HG02623 (cell line): ENCODE results near the gene TRPC4AP.

ENCODE experiments used
- ATAC-seq: cut with Tn5 transposase; IDR thresholded peaks from one replicate; pipeline ENCODE4 v1.9.1; 2021; ENCODE audit warnings: moderate library complexity; ENCODE audit not compliant: unreplicated experiment

The TRPC4AP gene

DNA sequence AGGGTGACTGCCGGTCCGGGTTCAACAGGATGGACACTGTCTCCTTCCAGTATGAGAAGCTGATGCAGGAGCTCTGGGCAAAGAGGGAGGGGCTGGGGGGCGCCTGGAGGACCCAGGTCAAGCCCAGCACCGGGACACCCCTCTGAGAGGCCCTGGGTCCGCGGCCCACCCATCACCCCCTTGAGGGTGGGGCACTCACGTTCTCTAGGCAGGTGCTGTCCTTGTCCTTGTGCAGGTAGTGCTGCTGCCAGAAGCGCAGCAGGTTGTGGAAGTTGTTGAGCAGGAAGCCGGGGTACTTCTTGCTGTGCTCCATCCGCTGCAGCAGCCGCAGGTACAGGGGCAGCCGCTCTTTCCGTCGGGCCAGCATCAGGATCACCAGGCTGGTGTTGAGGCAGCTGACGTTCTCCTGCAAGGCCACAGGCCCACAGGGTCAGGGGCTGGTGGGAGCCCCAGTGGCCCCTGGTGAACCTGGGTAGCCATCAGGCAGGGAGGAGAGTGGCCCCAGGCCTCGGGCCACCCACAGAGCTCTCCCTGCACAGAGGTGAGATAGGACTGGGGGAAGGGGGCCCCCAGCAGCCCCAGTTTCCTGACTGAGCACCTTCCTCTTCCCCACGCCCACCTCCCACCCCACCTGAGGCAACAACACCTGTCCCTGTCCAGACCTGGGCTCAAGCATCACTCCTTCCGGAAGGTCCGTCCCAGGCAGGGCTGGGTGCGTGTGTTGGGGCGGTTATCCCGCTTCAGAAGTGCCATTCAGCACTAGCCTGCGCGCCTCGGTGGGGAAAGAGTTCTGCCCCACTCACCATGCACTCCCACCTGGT lies 89.2 kb downstream of the TRPC4AP start:
- no peak for ATAC-seq

DNA sequence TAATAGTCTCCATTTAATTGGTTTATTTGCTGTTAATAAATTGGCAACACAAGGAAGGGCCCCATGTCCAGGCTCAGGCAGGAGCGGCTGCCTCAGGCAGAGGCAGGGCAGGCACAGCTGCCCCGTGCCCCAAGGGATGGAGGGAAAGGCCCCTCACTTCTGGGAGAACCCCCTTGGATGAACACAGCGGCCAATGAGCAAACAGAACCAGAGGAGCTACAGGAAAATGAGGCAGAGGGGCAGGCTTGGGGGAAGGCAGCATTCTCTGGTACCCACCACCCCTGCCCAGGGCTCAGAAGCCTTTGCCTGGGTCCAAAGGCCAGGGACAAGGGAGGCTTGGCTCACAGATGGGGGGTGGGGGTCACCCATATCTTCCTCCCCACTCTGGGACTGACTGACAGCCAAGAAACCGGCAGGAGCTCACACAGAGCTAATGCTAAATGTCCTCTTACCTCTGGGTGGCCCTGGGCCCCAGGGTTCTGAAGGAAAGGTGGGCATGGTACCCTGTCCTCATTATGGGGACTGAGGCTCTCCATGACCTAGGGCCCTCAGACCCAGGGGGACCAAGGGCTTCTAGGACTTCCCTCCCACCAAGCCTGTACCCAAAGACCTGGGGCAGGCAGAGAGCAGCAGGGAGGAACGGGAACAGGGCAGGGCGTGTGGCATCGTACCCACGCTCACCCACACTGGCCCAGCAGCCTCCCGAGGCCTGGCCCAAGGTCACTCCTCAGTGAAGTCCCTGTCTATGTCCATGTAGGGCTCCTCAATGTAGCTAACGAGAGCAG lies 90.0 kb downstream of the TRPC4AP start:
- no peak for ATAC-seq

DNA sequence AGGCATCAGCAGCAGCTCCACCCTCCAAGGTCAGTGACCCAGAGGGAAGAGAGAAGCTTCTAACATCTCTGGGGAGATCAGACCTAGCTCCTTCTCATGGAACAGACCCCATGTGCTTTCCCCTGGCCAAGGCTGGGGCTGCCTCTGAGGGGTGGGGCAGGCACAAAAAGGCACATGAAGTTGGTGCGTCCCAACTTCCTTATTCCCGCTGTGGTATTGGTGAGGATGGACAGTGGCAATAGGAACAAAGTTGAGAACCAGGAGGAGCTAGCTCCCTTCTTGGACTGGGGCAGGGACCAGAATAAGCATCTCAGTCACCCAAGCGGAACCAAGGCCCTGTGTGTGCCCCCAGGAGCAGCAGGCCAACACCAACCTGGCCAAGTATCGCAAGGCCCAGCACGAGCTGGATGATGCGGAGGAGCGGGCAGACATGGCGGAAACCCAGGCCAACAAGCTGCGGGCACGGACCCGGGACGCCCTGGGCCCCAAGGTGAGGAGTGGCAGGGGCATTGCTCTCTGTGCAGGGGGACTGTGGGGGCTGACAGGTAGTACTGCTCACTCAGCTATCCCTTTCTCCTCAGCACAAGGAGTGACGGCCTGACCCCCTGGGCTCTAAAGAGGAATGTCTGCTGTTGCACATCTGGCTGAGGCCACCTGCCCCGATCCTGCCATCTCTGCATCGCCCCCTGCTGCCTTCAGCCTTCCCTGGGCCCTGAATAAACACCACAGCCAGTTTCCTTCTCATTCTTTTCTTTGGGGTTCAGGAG lies 90.8 kb downstream of the TRPC4AP start:
- ATAC-seq = no peak

DNA sequence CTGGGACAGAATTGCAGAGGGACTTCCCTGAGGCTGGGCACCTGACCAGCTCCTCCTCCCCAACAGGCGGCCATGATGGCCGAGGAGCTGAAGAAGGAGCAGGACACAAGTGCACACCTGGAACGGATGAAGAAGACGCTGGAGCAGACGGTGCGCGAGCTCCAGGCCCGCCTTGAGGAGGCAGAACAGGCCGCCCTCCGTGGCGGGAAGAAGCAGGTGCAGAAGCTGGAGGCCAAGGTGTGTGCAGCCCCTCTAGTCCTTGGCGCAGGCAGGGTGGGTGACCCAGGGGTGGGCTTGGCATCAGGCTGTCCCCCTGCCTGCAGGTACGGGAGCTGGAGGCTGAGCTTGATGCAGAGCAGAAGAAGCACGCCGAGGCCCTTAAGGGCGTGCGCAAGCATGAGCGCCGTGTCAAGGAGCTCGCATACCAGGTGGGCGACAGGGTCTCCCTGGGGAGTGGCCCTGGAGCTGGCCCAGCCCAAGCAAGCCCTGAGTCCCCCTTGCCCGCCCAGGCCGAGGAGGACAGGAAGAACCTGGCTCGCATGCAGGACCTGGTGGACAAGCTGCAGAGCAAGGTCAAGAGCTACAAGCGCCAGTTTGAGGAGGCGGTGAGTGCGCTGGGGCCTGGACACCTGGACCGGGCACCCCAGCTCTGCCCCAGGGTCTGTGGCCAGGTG lies 91.5 kb downstream of the TRPC4AP start:
- no peak for ATAC-seq

DNA sequence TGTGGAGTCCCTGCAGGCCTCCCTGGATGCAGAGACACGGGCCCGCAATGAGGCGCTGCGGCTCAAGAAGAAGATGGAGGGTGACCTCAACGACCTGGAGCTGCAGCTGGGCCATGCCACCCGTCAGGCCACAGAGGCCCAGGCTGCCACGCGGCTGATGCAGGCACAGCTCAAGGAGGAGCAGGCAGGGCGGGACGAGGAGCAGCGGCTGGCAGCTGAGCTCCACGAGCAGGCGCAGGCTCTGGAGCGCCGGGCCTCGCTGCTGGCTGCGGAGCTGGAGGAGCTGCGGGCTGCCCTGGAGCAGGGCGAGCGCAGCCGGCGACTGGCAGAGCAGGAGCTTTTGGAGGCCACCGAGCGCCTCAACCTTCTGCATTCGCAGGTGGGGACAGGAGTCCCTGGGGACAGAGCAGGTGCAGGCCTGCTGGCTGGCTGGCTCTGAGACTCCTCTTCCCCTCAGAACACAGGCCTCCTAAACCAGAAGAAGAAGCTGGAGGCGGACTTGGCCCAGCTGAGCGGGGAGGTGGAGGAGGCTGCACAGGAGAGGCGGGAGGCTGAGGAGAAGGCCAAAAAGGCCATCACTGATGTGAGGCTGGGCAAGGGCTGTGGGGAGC lies 92.2 kb downstream of the TRPC4AP start:
- ATAC-seq = no peak

DNA sequence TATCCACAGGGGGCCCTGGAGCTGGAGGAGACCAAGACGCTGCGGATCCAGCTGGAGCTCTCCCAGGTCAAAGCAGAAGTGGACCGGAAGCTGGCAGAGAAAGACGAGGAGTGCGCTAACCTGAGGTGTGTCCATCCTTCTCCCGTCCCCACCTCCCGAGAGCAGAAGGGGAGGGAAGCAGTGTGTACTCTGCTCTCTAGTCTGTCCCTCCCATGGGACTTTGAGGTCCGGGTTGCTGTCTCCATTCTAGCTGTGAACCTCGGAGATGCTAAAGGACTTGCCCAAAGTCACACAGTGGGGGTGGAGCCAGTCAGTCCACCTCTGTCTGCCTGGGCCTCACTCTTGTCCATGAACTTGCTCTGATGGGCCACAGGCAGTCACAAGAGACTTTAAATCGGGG lies 92.8 kb downstream of the TRPC4AP start:
- no peak for ATAC-seq

DNA sequence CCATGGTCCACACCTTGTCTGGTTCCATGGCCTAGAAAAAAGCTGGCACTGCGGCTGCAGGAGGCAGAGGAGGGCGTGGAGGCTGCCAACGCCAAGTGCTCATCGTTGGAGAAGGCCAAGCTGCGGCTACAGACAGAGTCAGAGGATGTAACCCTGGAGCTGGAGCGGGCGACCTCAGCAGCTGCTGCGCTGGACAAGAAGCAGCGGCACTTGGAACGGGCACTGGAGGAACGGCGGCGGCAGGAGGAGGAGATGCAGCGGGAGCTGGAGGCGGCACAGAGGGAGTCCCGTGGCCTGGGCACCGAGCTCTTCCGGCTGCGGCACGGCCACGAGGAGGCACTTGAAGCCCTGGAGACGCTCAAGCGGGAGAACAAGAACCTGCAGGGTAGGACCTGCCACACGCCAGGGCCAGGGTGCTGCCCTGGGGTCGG lies 93.6 kb downstream of the TRPC4AP start:
- no peak for ATAC-seq

DNA sequence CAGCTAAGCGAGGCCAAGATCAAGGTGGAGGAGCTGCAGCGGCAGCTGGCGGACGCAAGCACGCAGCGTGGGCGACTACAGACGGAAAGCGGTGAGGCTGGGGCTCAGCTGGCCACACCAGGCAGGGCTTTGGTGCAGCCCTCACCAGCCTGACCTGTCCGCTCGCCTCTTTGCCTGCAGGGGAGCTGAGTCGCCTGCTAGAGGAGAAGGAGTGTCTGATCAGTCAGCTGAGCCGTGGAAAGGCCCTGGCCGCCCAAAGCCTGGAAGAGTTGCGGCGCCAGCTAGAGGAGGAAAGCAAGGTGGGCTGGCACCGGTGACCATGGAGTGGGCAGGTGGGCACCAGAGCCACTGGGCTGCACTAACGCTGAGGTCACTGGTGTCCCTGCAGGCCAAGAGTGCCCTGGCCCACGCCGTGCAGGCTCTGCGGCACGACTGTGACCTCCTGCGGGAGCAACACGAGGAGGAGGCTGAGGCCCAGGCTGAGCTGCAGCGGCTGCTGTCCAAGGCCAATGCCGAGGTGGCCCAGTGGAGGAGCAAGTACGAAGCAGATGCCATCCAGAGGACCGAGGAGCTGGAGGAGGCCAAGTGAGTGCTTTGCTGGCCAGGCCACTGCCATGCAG lies 94.2 kb downstream of the TRPC4AP start:
- no peak for ATAC-seq

DNA sequence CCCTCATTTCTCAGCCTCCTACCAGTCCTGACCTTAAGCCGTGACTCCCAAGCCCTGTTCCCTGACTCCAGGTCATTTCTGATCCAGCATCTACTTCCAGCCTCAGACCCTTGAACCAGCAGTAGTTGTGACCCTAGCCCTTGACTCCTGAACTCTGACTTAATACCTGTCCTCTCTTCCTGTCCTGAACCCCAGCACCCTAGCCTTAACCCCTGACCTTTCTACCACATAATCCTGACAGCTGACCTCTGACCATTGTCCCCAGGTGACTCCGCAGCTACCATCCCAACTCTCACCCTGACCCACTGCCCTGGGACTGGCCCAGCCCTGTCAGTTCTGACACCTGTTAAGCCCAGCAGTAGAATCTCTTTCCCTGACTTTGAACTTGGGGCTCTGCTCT lies 94.8 kb downstream of the TRPC4AP start:
- no peak for ATAC-seq

DNA sequence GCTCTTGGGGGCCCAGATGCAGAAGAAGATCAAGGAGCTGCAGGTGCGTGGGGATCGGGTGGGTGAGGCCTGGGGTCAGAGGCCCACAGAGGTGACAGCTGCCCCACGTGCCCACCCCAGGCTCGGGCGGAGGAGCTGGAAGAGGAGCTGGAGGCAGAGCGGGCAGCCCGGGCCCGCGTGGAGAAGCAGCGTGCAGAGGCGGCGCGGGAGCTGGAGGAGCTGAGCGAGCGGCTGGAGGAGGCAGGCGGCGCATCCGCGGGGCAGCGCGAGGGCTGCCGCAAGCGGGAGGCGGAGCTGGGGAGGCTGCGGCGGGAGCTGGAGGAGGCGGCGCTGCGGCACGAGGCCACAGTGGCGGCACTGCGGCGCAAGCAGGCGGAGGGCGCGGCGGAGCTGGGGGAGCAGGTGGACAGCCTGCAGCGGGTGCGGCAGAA lies 95.5 kb downstream of the TRPC4AP start:
- ATAC-seq = no peak

DNA sequence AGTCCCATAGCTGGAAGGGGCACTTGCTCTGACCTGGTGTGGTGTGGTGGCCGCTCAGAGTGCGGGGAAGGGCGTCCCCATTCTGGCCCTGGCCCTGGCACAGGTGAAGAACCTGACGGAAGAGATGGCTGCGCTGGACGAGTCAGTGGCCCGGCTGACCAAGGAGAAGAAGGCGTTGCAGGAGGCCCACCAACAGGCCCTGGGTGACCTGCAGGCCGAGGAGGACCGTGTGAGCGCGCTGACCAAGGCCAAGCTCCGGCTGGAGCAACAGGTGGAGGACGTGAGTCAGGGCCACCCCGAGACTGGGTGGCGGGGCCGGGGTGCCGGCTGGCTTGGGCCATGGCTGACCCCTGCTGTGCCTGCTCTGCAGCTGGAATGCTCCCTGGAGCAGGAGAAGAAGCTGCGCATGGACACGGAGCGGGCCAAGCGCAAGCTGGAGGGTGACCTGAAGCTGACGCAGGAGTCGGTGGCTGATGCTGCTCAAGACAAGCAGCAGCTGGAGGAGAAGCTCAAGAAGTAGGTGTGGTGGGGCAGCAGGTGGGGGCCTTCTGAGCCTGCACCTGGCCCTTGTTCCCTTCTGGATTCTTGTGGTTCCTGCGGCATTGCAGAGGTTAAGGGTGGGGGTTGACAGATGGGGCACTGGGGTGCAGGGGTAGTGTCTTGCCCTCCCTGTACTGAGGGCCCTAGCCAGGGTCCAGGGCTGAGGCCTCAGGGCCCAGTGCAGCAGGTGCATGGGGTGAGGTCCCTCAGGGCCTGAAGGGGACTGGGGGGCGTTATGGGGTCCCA lies 96.2 kb downstream of the TRPC4AP start:
- ATAC-seq = no peak

DNA sequence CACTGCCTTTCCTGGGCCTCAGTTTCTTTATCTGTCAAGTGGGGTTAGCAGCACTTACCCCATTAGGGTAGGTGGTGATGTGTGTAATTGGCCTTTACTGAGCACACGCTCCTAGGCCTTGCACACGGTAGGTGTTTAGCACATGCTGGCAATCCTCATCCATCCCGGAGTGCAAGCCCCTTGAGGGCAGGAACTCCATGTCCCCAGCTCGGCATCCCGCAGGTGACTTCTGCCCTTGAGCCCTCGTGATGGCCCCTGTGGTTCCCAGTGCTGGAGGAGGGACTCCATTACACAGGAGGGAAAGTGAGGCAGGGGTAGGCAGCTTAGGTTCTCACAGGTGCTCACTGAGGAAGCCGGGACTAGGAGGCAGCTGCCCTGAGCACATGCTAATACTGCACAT lies 96.9 kb downstream of the TRPC4AP start:
- no peak for ATAC-seq

DNA sequence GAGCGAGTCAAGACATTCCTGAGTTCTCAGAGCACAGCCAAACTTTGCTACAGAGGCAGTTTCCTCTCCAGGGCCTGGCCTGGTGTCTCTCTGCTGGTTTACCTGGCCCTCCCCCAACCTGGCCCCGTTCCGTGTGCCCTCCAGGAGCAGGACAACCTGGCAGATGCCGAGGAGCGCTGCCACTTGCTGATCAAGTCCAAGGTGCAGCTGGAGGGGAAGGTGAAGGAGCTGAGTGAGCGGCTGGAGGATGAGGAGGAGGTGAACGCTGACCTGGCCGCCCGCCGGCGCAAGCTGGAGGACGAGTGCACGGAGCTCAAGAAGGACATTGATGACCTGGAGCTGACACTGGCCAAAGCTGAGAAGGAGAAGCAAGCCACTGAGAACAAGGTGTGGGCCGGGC lies 97.4 kb downstream of the TRPC4AP start:
- ATAC-seq = no peak

DNA sequence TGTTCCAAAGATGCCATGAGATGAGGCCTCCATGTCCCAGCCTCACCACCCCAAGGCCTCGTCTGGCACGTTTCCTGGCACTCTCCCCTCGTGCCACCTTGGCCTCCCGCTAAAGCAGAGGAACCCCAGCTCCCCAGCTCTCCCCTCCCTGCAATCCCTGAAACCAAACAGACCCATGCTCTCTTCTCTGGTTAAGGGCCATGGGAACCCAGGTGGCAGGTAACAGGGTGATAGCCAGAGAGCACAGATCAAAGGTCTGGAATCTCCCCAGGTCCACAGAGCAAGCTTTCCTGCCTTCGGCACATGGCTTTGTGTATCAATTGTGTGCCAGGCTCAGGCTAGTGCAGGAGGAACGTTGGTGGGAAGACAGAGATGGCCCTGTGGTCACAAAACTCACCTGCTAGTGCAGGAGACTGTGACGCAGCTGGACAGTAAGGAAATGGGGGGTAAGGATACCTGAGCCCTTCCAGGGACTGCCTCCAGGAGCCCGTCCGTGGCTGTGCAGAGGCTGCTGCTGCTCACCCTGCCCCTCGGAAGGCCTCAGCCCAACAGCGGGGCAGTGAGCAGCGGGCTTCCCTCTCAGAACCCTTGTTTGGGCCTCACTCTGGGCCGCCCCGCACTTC lies 98.0 kb downstream of the TRPC4AP start:
- ATAC-seq = no peak

DNA sequence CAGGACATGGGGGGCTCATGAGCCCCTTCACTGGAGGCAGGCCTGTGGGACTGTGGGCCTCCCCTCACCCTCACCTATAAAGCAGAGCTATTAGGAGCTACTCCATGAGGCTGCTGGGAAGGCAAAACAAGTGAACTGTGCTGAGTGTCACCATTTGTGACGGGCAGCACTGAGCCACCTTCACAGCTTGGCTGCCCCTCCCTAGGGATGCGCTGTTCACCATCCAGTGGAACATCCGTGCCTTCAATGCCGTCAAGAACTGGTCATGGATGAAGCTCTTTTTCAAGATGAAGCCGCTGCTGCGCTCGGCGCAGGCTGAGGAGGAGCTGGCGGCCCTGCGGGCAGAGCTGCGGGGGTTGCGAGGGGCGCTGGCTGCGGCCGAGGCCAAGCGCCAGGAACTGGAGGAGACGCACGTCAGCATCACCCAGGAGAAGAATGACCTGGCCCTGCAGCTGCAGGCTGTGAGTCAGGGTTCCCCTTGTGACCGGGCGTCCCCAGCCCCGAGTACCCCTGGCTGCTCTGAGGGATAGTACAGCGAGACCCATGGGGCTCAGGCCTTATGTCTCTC lies 98.6 kb downstream of the TRPC4AP start:
- no peak for ATAC-seq

DNA sequence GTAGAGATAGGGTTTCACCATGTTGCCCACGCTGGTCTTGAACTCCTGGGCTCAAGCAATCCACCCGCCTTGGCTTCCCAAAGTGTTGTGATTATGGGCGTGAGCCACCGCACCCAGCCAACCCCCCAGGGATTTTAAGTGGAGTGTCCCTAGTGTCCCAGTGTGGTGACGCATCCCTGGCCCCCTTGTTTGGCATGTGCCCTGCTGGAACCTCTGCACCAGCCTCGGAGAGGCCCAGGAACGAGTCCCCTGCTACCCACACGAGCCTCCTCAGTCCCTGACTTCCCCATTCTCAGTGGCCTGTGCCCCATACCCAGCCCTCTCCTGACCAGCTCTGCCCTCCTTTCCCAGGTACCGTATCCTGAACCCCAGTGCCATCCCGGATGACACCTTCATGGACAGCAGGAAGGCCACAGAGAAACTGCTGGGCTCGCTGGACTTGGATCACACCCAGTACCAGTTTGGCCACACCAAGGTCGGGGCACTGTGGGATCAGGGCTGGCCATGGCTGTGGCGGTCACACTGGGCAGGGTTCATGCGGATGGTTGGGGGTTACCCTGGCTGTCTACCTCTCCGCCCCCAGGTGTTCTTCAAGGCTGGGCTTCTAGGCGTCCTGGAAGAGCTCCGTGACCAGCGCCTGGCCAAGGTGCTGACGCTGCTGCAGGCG lies 99.7 kb downstream of the TRPC4AP start:
- ATAC-seq = no peak

DNA sequence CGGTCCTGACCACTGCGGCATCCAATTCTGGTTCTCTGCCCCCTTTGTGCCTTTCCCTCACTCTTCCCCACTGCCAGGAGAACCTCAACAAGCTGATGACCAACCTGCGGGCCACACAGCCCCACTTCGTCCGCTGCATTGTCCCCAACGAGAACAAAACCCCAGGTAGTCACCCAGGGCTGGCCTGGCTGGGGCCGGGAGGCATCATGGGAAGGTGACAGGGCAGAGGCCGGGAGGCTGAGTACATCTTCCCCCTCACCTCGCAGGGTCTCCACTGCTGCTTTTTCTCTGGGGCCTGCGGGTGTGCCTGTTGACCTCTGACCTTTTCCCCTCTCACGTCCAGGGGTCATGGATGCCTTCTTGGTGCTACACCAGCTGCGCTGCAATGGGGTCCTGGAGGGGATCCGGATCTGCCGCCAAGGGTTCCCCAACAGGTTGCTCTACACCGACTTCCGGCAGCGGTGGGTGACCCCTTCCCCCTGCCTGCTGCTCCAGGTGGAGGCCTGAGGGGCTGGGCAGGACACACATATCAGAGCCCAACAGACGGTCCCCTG lies 101.9 kb downstream of the TRPC4AP start:
- ATAC-seq = no peak

DNA sequence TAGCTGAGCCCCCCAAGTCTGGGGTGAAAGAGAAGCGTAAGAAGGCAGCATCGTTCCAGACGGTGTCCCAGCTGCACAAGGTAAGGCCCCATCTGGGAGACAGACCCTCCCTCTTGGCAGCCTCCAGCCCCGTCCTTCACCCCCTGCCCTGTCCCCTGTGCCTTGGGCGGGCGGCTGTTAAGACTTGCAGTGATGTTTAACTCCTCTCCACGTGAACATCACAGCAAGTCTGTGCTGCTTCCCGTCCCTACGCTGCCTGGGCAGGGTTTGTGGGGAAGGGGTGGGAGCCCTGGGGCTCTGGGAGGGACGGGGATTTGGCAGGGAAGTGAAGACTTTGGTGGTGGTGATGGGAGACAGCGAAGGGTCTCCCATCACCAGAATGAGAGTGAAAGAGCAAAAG lies 102.4 kb downstream of the TRPC4AP start:
- no peak for ATAC-seq
